NCI-H146 treated with DMSO at 0.1 percent for 48 hours (cell line): ENCODE measurements around the gene MOK.
A peak's percentile ranks its signal among the peaks of the same experiment; 100 is the strongest.
"Not testable (repeated sequence)": the region's sequence is repeated elsewhere in the genome, so short reads cannot be mapped to it uniquely, and the experiment has no call there.

ENCODE experiments used
- DNase-seq: peaks from one replicate; lab custom pipeline; 2025; ENCODE audit not compliant: unreplicated experiment; lab: John Stamatoyannopoulos, UW

The MOK gene

GRCh38 chr14:102304611-102305506 lies at the start of gene MOK:
TSS of gene MOK (minus strand) at chr14:102305164. CDS start at chr14:102304968, 196 bp downstream.
- DNase-seq = peak; percentile 76

GRCh38 chr14:102353126-102353619 lies 48.2 kb upstream of the MOK start:
- no peak for DNase-seq

GRCh38 chr14:102352213-102352612 lies 47.2 kb upstream of the MOK start:
- DNase-seq = no peak

GRCh38 chr14:102351593-102351992 lies 46.6 kb upstream of the MOK start:
- DNase-seq = not testable (repeated sequence)

- DNase-seq = no peak
Observed at GRCh38 chr14:102351023-102351422, 46.1 kb upstream of the MOK start.

- no peak for DNase-seq
Observed at GRCh38 chr14:102348376-102348775, 43.4 kb upstream of the MOK start.

GRCh38 chr14:102346645-102347044 lies 41.7 kb upstream of the MOK start:
- no peak for DNase-seq

GRCh38 chr14:102345232-102345631 lies 40.3 kb upstream of the MOK start:
- no peak for DNase-seq

GRCh38 chr14:102344485-102344884 lies 39.5 kb upstream of the MOK start:
- no peak for DNase-seq

GRCh38 chr14:102344084-102344483 lies 39.1 kb upstream of the MOK start:
- DNase-seq = no peak

- DNase-seq = no peak
Observed at GRCh38 chr14:102342238-102342637, 37.3 kb upstream of the MOK start.

GRCh38 chr14:102341566-102341965 lies 36.6 kb upstream of the MOK start:
- DNase-seq = no peak

- DNase-seq = no peak
Observed at GRCh38 chr14:102338724-102339123, 33.8 kb upstream of the MOK start.

GRCh38 chr14:102335163-102335562 lies 30.2 kb upstream of the MOK start:
- DNase-seq = no peak

GRCh38 chr14:102333795-102334705 lies 29.1 kb upstream of the MOK start:
- DNase-seq = no peak

- no peak for DNase-seq
Observed at GRCh38 chr14:102333390-102333789, 28.4 kb upstream of the MOK start.

- no peak for DNase-seq
Observed at GRCh38 chr14:102330806-102331205, 25.8 kb upstream of the MOK start.

- DNase-seq = not testable (repeated sequence)
Observed at GRCh38 chr14:102329381-102329780, 24.4 kb upstream of the MOK start.

- no peak for DNase-seq
Observed at GRCh38 chr14:102326583-102326982, 21.6 kb upstream of the MOK start.

GRCh38 chr14:102325791-102326345 lies 20.9 kb upstream of the MOK start:
- DNase-seq = no peak

GRCh38 chr14:102323102-102323501 lies 18.1 kb upstream of the MOK start:
- no peak for DNase-seq
